Right cardiac atrium (tissue), 5 donors: Measurements from ENCODE around the gene ACAD11. TPM values are rescaled to one million over a fixed set of nuclear protein-coding genes. Genes with fewer than 3 reads are reported as not detected.
A peak's percentile ranks its signal among the peaks of the same experiment; 100 is the strongest.
"Not testable (repeated sequence)": the region's sequence is repeated elsewhere in the genome, so short reads cannot be mapped to it uniquely, and the experiment has no call there.

ENCODE experiments used
- ATAC-seq, 2 donors: fragments of 200-7000 bp; cut with Tn5 transposase; one replicate each; pipeline versions ENCODE4 v1.8.0 to v1.9.1; 2020; ENCODE audit warnings: moderate library complexity in 2 of 2, mild to moderate bottlenecking in 1 of 2
- DNase-seq, 3 donors: peaks; one replicate each; pipeline ENCODE4 v3.0.0-alpha.2; 2020
- H3K27ac ChIP-seq: one replicate; pipeline ENCODE4 v1.5.1; 2013; ENCODE audit warnings: mild to moderate bottlenecking, low read length, control low read depth, moderate library complexity
- H3K27me3 ChIP-seq: one replicate; pipeline ENCODE4 v1.6.1; 2013; ENCODE audit not compliant: control insufficient read depth, insufficient read depth
- H3K4me1 ChIP-seq: one replicate; pipeline ENCODE4 v1.6.1; 2013; ENCODE audit warnings: low read length; ENCODE audit not compliant: control insufficient read depth, insufficient read depth
- H3K4me3 ChIP-seq: one replicate; pipeline ENCODE4 v1.5.1; 2013; ENCODE audit warnings: low read length, control low read depth
- H3K9me3 ChIP-seq: one replicate; pipeline ENCODE4 v1.6.1; 2013; ENCODE audit warnings: low read length; ENCODE audit not compliant: control insufficient read depth
- WGBS: extraction: QIAGEN DNeasy Blood & Tissue Kit; methylation state at CpG from one replicate; pipeline ENCODE4 v1.1.7; 2013; 5-methylcytosine and 5-hydroxymethylcytosine counted together
- intact Hi-C, 4 donors: fragments of 100-400 bp; cut with DNase I; formaldehyde crosslinking; loops; one replicate each; pipeline versions ENCODE4 v1.11.0 to v1.14.0; 2022 to 2023
- polyA plus RNA-seq: library from polyadenylated mRNA; stranded (reverse); fragments of 200-250 nt; gene quantifications from one replicate; pipeline ENCODE4 v1.2.3, GENCODE V29; 2013
- total RNA-seq, 4 donors: library from RNA; stranded (reverse); fragmentation: NEBNext Ultra II Directional; extraction: Animal tissue kit (Norgen Biotek cat#: 25700); gene quantifications; one replicate each; pipeline ENCODE4 v1.2.1, GENCODE V29; 2021
- donor health status: healthy with polysubstance abuse.
- donor health status: DM: no; HTN: yes; CAD: no.
- donor health status: DM: no; HTN: no; CAD: no.
- donor health status: DM: no; HTN: yes; CAD: no; lungs with severe emphysema.
- donor health status: DM: yes; HTN: yes; CAD: no.

Gene ACAD11
- total and polyA plus RNA-seq, 5 donors: 14.6 to 19.8 (median 17.4) TPM

DNA sequence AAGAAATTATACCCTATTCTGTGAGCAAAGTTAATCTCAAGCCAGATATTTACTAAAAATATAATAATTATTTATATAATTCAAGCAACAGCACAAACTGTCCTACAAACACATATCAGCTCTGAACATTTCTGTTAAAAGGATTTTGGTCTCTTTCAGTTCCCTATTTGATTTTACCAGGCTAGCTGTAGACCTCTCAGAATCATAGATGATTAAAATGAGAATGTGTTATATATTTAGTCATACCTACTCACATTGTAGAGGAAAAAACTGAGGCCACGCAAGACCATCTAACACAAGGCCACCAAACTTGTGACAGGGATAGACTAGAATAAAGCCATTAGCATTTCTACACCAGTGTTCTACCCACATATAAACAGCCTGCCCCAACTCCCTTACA, 34.0 kb downstream of the ACAD11 start:
- Histone ChIP-seq H3K9me3 (no peaks in the 10 kb centered on the region), H3K27ac (no peak overlapping the region), H3K27me3 (no peaks in the 10 kb centered on the region), H3K4me3 (no peak overlapping the region), H3K4me1 (no peaks in the 10 kb centered on the region)
- intact Hi-C loops: no loop called here
- no peak for ATAC-seq
- 97% methylated on average over 1 of the region's 1 CpG for WGBS
- no peak for DNase-seq

DNA sequence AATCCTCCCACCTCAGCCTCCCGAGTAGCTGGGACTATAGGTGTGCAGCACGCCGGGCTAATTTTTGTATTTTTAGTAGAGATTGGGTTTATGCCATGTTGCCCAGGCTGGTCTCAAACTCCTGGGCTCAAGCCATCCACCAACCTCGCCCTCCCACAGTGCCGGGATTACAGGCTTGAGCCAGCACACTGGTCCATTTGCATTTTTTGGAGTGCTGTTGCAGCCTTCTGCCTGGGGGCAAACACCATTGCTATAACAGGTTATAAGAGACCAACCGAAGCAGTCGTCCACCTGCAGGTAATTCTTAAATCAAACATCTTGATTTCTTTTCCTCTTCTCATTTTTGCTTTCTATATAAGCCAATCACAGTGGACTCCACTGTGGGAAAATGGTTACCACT, 34.8 kb downstream of the ACAD11 start:
- Histone ChIP-seq H3K4me3 (no peak overlapping the region), H3K9me3 (no peaks in the 10 kb centered on the region), H3K27me3 (no peaks in the 10 kb centered on the region), H3K4me1 (no peaks in the 10 kb centered on the region), H3K27ac (no peak overlapping the region)
- ATAC-seq (no peak), DNase-seq (no peak)
- intact Hi-C loops: no loop called here
- WGBS: 97% methylated on average over 7 of the region's 7 CpGs

DNA sequence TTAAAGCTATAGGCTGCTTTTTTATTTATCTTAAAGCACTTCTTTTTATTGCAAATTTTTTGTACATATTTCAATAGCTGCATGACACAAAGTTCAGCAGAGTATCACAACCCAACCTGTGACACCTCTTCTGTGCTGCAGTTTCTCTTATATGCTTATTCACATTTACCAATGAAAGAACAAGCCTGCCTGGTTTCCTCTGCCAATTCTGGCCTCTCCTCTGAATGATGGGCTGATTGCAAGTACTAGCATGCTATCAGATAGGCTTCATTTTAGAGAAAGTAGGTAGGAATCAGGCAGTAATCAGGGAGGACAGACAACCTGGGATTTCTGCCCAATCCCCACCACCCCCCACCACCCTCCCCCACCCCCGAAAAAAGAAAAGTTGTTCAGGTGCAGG, 36.0 kb downstream of the ACAD11 start:
- DNase-seq (no peak), ATAC-seq (no peak)
- Histone ChIP-seq H3K4me1 (no peaks in the 10 kb centered on the region), H3K27ac (no peak overlapping the region), H3K9me3 (no peaks in the 10 kb centered on the region), H3K4me3 (no peak overlapping the region), H3K27me3 (no peaks in the 10 kb centered on the region)
- intact Hi-C loops: no loop called here
- WGBS: 89% methylated on average over 1 of the region's 1 CpG

DNA sequence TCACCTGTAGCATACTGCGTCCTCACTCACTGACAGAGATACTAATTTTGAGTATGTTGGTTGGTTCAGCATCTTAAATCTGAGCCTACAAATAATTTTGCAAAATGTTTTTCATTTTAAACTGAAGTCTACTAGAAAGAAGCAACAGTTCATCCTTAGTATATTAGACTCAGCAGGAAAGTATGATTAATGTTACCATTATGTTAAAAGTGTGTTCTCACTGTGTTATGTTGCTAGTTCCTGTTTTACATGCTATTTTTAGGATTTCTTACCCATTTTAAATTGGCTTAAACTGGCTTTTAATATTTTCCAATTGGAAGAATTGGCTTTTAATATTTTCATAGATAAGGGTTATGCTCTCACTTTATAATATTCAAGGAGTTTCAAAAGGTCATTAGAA, 36.8 kb downstream of the ACAD11 start:
- Histone ChIP-seq H3K9me3 (no peaks in the 10 kb centered on the region), H3K4me3 (no peak overlapping the region), H3K27ac (no peak overlapping the region), H3K27me3 (no peaks in the 10 kb centered on the region), H3K4me1 (no peaks in the 10 kb centered on the region)
- 85% methylated on average over 1 of the region's 1 CpG for WGBS
- no peak for ATAC-seq
- no peak for DNase-seq
- intact Hi-C loops: no loop called here

DNA sequence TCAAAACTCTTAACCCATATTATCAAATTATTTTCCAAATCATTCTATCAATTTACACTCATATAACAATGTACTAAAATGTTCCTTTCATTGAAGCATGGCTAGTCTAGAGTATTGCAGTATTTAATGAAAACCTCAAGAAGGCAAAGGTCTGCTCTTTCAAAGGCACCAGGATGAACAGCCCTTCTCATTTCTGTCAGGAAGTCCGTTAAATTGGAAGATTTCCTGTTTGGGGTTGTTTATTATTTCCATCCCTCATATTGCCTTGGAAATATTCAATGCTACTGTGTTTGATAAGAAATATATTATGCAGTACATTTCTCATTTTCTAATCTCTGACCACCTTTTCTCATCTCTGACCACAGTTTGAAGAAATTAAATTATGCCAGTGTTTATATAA, 37.5 kb downstream of the ACAD11 start:
- Histone ChIP-seq H3K27ac (no peak overlapping the region), H3K27me3 (no peaks in the 10 kb centered on the region), H3K9me3 (no peaks in the 10 kb centered on the region), H3K4me1 (no peaks in the 10 kb centered on the region), H3K4me3 (no peak overlapping the region)
- intact Hi-C loops: no loop called here
- no peak for ATAC-seq
- no peak for DNase-seq
- 38% methylated on average over 1 of the region's 1 CpG for WGBS

DNA sequence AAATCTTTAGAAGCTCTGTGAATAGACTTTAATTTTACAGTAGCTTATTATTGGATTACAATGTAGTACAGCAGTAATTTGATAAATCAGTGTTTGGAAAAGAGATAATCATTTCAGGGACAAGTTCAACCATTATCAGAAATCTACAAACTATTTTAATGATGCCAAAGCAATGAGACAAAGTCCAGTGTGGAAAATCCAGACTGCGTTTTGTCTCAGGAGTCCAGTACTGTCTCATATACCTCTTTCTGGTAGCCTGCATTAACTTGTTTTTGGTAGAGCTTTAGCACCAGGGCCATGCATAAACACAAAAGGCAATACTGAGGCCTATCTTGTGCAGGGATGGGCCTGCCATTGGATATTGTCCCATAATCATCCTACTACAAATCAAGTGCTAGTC, 42.8 kb downstream of the ACAD11 start:
- 90% methylated on average over 1 of the region's 1 CpG for WGBS
- Histone ChIP-seq H3K4me1 (no peaks in the 10 kb centered on the region), H3K9me3 (no peaks in the 10 kb centered on the region)

DNA sequence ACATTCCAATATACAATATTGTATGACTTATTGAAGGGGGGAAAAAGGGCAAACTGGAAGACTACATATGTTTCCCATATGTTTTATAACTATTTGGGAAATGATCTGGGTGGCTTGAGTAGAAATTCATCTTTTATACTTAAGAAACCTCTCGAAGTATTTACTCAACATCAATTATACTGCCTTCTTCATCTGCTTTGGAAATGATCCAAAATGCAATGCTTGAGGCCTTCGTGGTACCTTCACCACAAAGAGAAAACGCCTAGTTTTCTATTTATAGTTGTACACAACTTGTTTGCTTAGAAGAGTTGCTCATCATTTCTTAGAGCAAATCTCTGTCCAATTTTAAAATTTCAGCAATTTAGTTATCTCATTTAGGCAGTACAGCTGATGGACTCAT, 43.7 kb downstream of the ACAD11 start:
- no peak overlapping the region for H3K27ac ChIP-seq
- 66% methylated on average over 3 of the region's 3 CpGs for WGBS
- intact Hi-C loops: no loop called here
- H3K4me3 ChIP-seq: no peak overlapping the region
- DNase-seq (no peak), ATAC-seq (no peak)
- no peaks in the 10 kb centered on the region for H3K27me3 ChIP-seq
- no peaks in the 10 kb centered on the region for H3K9me3 ChIP-seq
- H3K4me1 ChIP-seq: no peaks in the 10 kb centered on the region

More for the DNA sequence above, 42.8 kb downstream of the ACAD11 start:
- intact Hi-C loops: no loop called here
- Histone ChIP-seq H3K27ac (no peak overlapping the region), H3K27me3 (no peaks in the 10 kb centered on the region), H3K4me3 (no peak overlapping the region)
- no peak for ATAC-seq
- DNase-seq: no peak

DNA sequence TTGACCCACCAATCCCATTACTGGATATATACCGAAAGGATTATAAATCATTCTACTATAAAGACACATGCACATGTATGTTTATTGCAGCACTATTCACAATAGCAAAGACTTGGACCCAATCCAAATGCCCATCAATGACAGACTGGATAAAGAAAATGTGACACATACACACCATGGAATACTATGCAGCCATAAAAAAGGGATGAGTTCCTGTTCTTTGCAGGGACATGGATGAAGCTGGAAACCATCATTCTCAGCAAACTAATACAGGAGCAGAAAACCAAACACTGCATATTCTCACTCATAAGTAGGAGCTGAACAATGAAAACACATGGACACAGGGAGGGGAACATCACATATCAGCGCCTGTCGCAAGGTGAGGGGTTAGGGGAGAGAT, 44.3 kb downstream of the ACAD11 start:
- H3K9me3 ChIP-seq, DNase-seq, H3K27ac ChIP-seq, H3K4me1 ChIP-seq, H3K27me3 ChIP-seq, intact Hi-C loops, ATAC-seq, H3K4me3 ChIP-seq: not testable (repeated sequence)
- WGBS: 97% methylated on average over 3 of the region's 3 CpGs

DNA sequence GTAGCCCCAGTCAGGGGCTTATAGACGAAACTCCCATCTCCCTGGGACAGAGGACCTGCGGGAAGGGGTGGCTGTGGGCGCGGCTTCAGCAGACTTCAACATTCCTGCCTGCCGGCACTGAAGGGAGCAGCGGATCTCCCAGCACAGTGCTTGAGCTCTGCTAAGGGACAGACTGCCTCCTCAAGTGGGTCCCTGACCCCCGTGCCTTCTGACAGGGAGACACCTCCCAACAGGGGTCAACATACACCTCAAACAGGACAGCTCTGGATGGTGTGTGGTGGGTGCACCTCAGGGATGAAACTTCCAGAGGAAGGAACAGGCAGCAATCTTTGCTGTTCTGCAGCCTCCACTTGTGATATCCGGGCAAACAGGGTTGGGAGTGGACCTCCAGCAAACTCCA, 53.0 kb downstream of the ACAD11 start:
- ATAC-seq, H3K4me3 ChIP-seq, H3K27ac ChIP-seq, H3K4me1 ChIP-seq, intact Hi-C loops, H3K27me3 ChIP-seq, H3K9me3 ChIP-seq: not testable (repeated sequence)
- WGBS: 78% methylated on average over 8 of the region's 8 CpGs
- DNase-seq: peak in 2 of 3 donors; percentile 30 to 36

DNA sequence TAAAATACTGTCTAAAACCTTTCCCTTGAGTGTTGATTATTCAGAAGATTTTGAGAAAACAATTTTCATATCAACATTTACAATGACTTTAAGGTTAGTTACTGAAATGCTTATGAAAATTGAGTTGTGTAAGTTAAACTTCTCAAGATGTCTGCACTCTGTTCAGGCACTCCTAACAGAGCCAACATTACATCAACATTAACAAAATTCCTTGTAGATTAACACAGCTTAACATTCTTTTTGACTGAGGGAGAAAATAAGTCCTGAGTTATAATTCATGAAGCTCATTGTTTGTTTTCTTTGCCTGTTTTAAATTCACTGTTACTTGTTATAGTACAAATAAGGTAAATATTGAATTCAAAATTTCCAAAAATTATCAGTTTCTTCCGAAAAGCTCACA, 53.5 kb downstream of the ACAD11 start:
- no peaks in the 10 kb centered on the region for H3K4me1 ChIP-seq
- DNase-seq (no peak), ATAC-seq (no peak)
- no peaks in the 10 kb centered on the region for H3K9me3 ChIP-seq
- H3K27me3 ChIP-seq: no peaks in the 10 kb centered on the region
- WGBS: 65% methylated on average over 1 of the region's 1 CpG
- intact Hi-C loops: no loop called here
- H3K4me3 ChIP-seq: no peak overlapping the region
- no peak overlapping the region for H3K27ac ChIP-seq

DNA sequence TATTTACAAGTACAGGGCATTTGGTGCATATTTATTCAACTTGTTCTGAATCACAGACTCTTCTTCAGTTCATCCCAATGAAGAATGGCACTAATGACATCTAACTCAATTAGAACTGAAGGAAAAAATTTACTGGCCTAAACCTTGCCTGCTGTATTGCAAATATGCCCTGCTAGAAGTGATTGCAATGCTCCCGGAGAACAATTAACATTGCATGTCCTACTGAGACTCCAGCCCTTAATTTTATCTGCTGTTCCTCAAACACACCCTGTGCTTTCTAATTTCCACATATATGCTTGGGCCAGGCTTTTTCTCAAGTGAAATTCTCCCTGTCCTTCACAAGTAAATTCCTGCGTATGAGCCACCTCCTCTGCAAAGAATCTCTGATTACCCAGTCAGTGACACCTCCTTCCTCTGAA, 54.2 kb downstream of the ACAD11 start:
- intact Hi-C loops: no loop called here
- H3K9me3 ChIP-seq: no peaks in the 10 kb centered on the region
- ATAC-seq (peak in 1 of 2 donors; percentile 64), DNase-seq (no peak)
- 39% methylated on average over 2 of the region's 2 CpGs for WGBS
- H3K27me3 ChIP-seq: no peaks in the 10 kb centered on the region
- H3K4me3 ChIP-seq: no peak overlapping the region
- H3K27ac ChIP-seq: no peak overlapping the region
- H3K4me1 ChIP-seq: no peaks in the 10 kb centered on the region

DNA sequence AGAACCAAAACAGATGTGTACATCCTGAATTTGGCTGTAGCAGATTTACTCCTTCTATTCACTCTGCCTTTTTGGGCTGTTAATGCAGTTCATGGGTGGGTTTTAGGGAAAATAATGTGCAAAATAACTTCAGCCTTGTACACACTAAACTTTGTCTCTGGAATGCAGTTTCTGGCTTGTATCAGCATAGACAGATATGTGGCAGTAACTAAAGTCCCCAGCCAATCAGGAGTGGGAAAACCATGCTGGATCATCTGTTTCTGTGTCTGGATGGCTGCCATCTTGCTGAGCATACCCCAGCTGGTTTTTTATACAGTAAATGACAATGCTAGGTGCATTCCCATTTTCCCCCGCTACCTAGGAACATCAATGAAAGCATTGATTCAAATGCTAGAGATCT, 59.0 kb downstream of the ACAD11 start:
- H3K27ac ChIP-seq, H3K9me3 ChIP-seq, H3K27me3 ChIP-seq, intact Hi-C loops, H3K4me1 ChIP-seq, DNase-seq, H3K4me3 ChIP-seq, ATAC-seq: not testable (repeated sequence)
- no CpG with 5 or more reads among the region's 1 CpG for WGBS
